ENCODE measurements around the gene APLF.

DNA sequence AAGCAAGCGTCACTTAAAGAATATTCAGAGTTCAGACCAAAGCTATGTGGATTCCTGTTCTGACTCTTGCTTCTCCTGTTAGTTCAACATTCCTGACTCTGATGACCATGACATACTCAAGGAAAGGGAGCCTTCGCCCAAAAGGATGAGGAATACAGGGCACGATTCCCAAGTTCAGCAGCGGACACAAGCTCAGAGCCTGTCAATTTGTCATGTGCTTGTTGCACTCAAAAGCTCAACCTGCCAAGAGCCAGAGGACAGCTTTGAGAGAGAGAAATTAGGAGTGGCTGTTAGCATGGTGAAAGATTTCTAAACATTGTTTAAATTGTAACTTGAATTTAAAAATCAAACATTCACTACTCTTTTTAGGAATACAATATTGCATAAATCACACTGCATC is 33.3 kb downstream of the APLF start:
- TF ChIP-seq ELF1 (IDR thresholded peaks at IDR 0.05) (no peak), POLR2AphosphoS5 (IDR thresholded peaks at IDR 0.05; ENCODE audit: low read depth, low read length) (no peak), TAF1 (IDR thresholded peaks at IDR 0.05; ENCODE audit: borderline replicate concordance, low read depth, low read length) (no peak), RAD21 (IDR thresholded peaks at IDR 0.05; ENCODE audit: low read length) (no peak), JUND (IDR thresholded peaks at IDR 0.05) (no peak), EZH2phosphoT487 (IDR thresholded peaks at IDR 0.05; ENCODE audit: borderline replicate concordance, low read depth) (no peak), YY1 (IDR thresholded peaks at IDR 0.05; ENCODE audit: low read depth) (no peak), RFX5 (IDR thresholded peaks at IDR 0.05; ENCODE audit: low read length) (no peak), RXRA (IDR thresholded peaks at IDR 0.05; ENCODE audit: borderline replicate concordance, low read depth) (no peak), GABPA (IDR thresholded peaks at IDR 0.05; ENCODE audit: low read depth) (no peak), NFIC (IDR thresholded peaks at IDR 0.05; ENCODE audit: borderline replicate concordance) (no peak), GATA2 (CRISPR knock-in tag; IDR thresholded peaks at IDR 0.05) (no peak)
- TF ChIP-seq, protein P1, sequence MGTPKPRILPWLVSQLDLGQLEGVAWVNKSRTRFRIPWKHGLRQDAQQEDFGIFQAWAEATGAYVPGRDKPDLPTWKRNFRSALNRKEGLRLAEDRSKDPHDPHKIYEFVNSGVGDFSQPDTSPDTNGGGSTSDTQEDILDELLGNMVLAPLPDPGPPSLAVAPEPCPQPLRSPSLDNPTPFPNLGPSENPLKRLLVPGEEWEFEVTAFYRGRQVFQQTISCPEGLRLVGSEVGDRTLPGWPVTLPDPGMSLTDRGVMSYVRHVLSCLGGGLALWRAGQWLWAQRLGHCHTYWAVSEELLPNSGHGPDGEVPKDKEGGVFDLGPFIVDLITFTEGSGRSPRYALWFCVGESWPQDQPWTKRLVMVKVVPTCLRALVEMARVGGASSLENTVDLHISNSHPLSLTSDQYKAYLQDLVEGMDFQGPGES (IDR thresholded peaks at IDR 0.05; ENCODE audit: low read depth, low read length), result no peak
- TF ChIP-seq, protein P2, sequence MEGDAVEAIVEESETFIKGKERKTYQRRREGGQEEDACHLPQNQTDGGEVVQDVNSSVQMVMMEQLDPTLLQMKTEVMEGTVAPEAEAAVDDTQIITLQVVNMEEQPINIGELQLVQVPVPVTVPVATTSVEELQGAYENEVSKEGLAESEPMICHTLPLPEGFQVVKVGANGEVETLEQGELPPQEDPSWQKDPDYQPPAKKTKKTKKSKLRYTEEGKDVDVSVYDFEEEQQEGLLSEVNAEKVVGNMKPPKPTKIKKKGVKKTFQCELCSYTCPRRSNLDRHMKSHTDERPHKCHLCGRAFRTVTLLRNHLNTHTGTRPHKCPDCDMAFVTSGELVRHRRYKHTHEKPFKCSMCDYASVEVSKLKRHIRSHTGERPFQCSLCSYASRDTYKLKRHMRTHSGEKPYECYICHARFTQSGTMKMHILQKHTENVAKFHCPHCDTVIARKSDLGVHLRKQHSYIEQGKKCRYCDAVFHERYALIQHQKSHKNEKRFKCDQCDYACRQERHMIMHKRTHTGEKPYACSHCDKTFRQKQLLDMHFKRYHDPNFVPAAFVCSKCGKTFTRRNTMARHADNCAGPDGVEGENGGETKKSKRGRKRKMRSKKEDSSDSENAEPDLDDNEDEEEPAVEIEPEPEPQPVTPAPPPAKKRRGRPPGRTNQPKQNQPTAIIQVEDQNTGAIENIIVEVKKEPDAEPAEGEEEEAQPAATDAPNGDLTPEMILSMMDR (IDR thresholded peaks at IDR 0.05), result no peak

Measured in SK-N-SH (cell line).